Panc1 (cell line): ENCODE results near the gene RIOK1. TPM values are rescaled to one million over a fixed set of nuclear protein-coding genes. Genes with fewer than 3 reads are reported as not detected.

Source experiments
- ATAC-seq: fragments of 200-7000 bp; cut with Tn5 transposase; 2 replicates; pipeline ENCODE4 v1.9.1; 2020; ENCODE audit warnings: mild to moderate bottlenecking, moderate library complexity
- BruUV-seq: library from RNA; stranded (reverse); fragments of 400-500 nt; replicated peaks from 2 replicates; lab custom pipeline; 2021; lab: Mats Ljungman, UMichigan
- CTCF ChIA-PET: fragments of 300-600 bp; sonication (Branson Sonifier 250); formaldehyde crosslinking; loops from one replicate; lab custom pipeline; 2022; ENCODE audit warnings: antibody characterized with exemption; lab: Charles Lee
- POLR2A ChIA-PET: fragments of 300-600 bp; sonication (Branson Sonifier 250); formaldehyde crosslinking; loops from one replicate; lab custom pipeline; 2022; ENCODE audit warnings: antibody characterized with exemption; lab: Charles Lee
- DNase-seq: peaks from one replicate; pipeline ENCODE4 v3.0.0-alpha.2; 2010; ENCODE audit warnings: low read depth, low spot score
- H3K27ac ChIP-seq: 2 replicates; pipeline ENCODE4 v1.5.1; 2011; ENCODE audit warnings: mild to moderate bottlenecking, low read length, inconsistent platforms
- H3K27me3 ChIP-seq: fragments of 200-500 bp; sonication (Bioruptor generic); 2 replicates; pipeline ENCODE4 v1.6.0; 2014; ENCODE audit warnings: low read length, inconsistent platforms; ENCODE audit not compliant: control insufficient read depth, insufficient read depth
- H3K36me3 ChIP-seq: fragments of 200-500 bp; sonication (Bioruptor generic); 2 replicates; pipeline ENCODE4 v1.5.1; 2014; ENCODE audit warnings: inconsistent platforms, mild to moderate bottlenecking, low read length, moderate library complexity; ENCODE audit not compliant: control insufficient read depth, insufficient read depth
- H3K4me1 ChIP-seq: 2 replicates; pipeline ENCODE4 v1.5.1; 2011; ENCODE audit warnings: inconsistent platforms, mild to moderate bottlenecking, low read length, moderate library complexity; ENCODE audit not compliant: control insufficient read depth, insufficient read depth
- H3K4me3 ChIP-seq, 2 experiments: 2 replicates each; pipeline ENCODE4 v1.5.1; 2011 to 2012; ENCODE audit warnings: low read depth in 2 of 2, low read length in 2 of 2, mild to moderate bottlenecking in 2 of 2, inconsistent platforms in 1 of 2, moderate library complexity in 1 of 2
- H3K9me3 ChIP-seq: fragments of 200-500 bp; sonication (Bioruptor generic); 2 replicates; pipeline ENCODE4 v1.5.1; 2014; ENCODE audit warnings: low read depth, mild to moderate bottlenecking, inconsistent platforms, low read length, moderate library complexity; ENCODE audit not compliant: control insufficient read depth, insufficient read depth
- POLR2AphosphoS5 ChIP-seq: IDR thresholded peaks from 2 replicates; pipeline ENCODE4 v1.6.1; 2012; ENCODE audit warnings: mild to moderate bottlenecking, low read depth, low read length, moderate library complexity
- REST ChIP-seq, 2 experiments: IDR thresholded peaks; 2 replicates each; pipeline ENCODE4 v1.6.1; 2011 to 2012; ENCODE audit warnings: low read depth in 2 of 2, control low read depth in 1 of 2, low read length in 1 of 2, mild to moderate bottlenecking in 1 of 2, moderate library complexity in 1 of 2; ENCODE audit not compliant: insufficient read depth in 1 of 2
- SIN3A ChIP-seq: IDR thresholded peaks from 2 replicates; pipeline ENCODE4 v1.6.1; 2012; ENCODE audit warnings: low read depth, mild to moderate bottlenecking, low read length, moderate library complexity, borderline replicate concordance; ENCODE audit not compliant: insufficient read depth
- TCF7L2 ChIP-seq: IDR thresholded peaks from 2 replicates; pipeline ENCODE4 v1.6.1; 2011; ENCODE audit warnings: mild to moderate bottlenecking, low read depth, low read length, inconsistent platforms
- in situ Hi-C: cut with HindIII; loops from 2 replicates; pipeline ENCODE4 v1.10.0; 2016; ENCODE audit warnings: low sequenced_read_pairs, low pct_unique_long_range_greater_than_20kb
- intact Hi-C: fragments of 100-400 bp; cut with micrococcal nuclease; formaldehyde crosslinking; loops from one replicate; pipeline ENCODE4 v1.10.0; 2022; ENCODE audit not compliant: unreplicated experiment
- total RNA-seq: library from RNA; stranded (reverse); gene quantifications from one replicate; pipeline ENCODE4 v1.2.1, GENCODE V29; 2021; ENCODE audit not compliant: unreplicated experiment
- TF ChIP-seq, protein P1 (sequence below): fragments of 450-650 bp; IDR thresholded peaks from 2 replicates; pipeline ENCODE4 v1.5.1; 2017; ENCODE audit warnings: mild to moderate bottlenecking

Gene RIOK1
- total RNA-seq, 1 experiment from 2014 or later = 30.0 TPM

DNA sequence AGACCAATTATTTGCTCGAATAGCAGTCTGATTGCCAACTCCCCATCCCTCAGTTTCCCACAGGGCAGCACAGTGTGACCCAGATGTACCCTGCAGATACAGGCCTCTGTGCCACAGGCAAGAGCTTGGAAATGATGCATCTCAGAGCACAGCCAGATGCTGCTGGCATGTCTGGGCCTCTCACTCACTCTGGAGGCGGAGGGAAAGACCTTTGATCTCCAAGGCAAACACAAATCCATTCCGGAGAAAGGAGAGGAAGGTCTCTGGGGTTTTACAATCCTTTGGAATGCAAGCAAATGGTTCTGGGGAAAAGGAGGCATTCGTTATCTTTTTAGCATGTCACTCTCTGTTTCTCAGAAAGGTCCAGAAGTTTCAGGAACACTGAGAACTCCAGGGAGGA lies 74.2 kb downstream of the RIOK1 start:
- H3K4me1 ChIP-seq = no peaks in the 10 kb centered on the region

DNA sequence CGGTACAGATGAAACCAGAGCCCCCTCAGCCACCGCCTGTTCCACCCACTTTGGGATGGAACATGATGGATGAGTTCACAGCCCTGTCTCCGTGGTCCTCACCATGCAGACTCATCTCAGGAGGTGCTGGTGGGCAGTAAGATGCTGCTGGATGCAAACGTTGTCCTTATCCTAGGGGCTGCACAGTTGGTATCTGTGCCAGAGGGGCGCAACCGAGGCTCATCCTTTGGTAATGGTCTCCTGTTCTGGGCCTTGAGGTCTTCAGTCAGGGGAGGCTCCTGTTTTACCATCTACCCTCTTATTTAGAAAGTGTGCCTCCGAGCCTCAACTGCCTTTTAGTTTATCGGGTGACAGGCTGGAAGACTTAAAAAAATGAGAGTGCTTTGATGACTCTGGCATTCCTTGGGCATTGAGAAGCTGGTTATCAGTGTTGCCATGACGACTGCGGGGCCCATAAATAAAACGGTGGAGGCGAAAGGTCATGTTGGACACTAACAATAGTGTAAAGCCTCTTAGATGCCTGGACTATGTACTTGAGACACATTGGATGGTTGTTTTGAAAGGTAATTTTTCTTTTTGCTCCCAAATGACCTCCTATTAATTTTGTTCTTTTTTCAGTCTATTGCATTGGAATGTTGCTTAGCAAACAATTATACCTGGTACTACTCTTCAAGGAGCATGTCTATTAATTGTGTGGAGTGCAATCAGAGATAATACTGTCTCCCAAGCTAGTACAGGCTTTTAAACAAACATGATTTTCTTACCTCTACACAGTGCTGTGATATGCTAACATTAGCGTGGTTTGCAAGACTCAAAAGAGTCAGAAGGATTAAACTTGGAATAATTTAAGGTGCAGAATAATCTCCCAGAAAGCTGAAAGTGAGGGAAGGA lies 77.6 kb downstream of the RIOK1 start:
- H3K9me3 ChIP-seq = no peaks in the 10 kb centered on the region
- no peak for ATAC-seq
- no peaks in the 10 kb centered on the region for H3K27me3 ChIP-seq
- H3K27ac ChIP-seq = no peak overlapping the region
- intact Hi-C loops = no loop called here
- ChIA-PET POLR2A (interaction anchor here (0.6 to 0.7 kb wide), 4 partner anchors 122 to 415 kb away, joined by 3 to 5 read pairs (median 4); no protein-coding TSS in a partner anchor), CTCF (no interaction called here)
- in situ Hi-C loops = no loop called here
- H3K4me3 ChIP-seq = no peak overlapping the region
- TF ChIP-seq, protein P1, sequence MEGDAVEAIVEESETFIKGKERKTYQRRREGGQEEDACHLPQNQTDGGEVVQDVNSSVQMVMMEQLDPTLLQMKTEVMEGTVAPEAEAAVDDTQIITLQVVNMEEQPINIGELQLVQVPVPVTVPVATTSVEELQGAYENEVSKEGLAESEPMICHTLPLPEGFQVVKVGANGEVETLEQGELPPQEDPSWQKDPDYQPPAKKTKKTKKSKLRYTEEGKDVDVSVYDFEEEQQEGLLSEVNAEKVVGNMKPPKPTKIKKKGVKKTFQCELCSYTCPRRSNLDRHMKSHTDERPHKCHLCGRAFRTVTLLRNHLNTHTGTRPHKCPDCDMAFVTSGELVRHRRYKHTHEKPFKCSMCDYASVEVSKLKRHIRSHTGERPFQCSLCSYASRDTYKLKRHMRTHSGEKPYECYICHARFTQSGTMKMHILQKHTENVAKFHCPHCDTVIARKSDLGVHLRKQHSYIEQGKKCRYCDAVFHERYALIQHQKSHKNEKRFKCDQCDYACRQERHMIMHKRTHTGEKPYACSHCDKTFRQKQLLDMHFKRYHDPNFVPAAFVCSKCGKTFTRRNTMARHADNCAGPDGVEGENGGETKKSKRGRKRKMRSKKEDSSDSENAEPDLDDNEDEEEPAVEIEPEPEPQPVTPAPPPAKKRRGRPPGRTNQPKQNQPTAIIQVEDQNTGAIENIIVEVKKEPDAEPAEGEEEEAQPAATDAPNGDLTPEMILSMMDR = no peak
- TF ChIP-seq SIN3A (no peak), TCF7L2 (no peak), POLR2AphosphoS5 (no peak), REST (IDR thresholded peaks at IDR 0.05; ENCODE audit: insufficient read depth in 1 of 2, low read depth in 2 of 2, low read length in 1 of 2) (no peak)
- no TSS peak for BruUV-seq
- H3K36me3 ChIP-seq = no peaks in the 10 kb centered on the region
- no peaks in the 10 kb centered on the region for H3K4me1 ChIP-seq
- no peak for DNase-seq

More for the DNA sequence above, 74.2 kb downstream of the RIOK1 start:
- Histone ChIP-seq H3K27me3 (no peaks in the 10 kb centered on the region), H3K4me3 (no peak overlapping the region), H3K36me3 (no peaks in the 10 kb centered on the region), H3K27ac (no peak overlapping the region), H3K9me3 (no peaks in the 10 kb centered on the region)
- no peak for DNase-seq
- no TSS peak for BruUV-seq
- TF ChIP-seq POLR2AphosphoS5 (no peak), SIN3A (no peak), TCF7L2 (no peak), REST (IDR thresholded peaks at IDR 0.05; ENCODE audit: insufficient read depth in 1 of 2, low read depth in 2 of 2, low read length in 1 of 2) (no peak)
- TF ChIP-seq, protein P1 = no peak
- intact Hi-C loops (no loop called here), in situ Hi-C loops (no loop called here)
- ATAC-seq = no peak
- CTCF ChIA-PET = no interaction called here
- POLR2A ChIA-PET = no interaction called here
